Measurements from ENCODE around the gene ESPNL. TPM values are rescaled to one million over a fixed set of nuclear protein-coding genes. Genes with fewer than 3 reads are reported as not detected.
"Not testable (repeated sequence)": the region's sequence is repeated elsewhere in the genome, so short reads cannot be mapped to it uniquely, and the experiment has no call there.

ESPNL gene
- total RNA-seq, 2 donors from 2014 or later, result 0.35 TPM; not detected in 1

DNA sequence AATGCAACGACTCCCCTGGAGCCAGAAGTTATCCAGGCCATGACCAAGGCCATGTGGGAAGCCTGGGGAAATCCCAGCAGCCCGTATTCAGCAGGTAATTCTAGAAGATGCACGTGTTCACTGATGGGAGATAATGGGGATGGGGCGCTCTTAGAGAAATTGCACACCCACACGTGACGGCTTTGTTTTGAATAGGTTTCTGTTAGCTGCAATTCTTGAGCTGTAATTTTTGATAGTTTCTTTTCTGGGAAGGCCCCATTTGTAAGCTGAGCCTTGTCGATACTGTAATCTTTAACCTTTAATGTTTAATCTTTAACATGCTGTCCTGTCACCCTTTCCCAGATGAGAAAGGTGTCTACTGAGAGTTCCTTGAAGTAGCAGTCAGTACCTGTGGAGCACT lies 35.8 kb upstream of the ESPNL start:
- H3K4me3 ChIP-seq, result no peak overlapping the region
- peaks cover 3% of the 10 kb centered on the region for H3K36me3 ChIP-seq
- H3K27ac ChIP-seq, result no peak overlapping the region
- peaks cover 6 to 19% of the 10 kb centered on the region in 2 donors for H3K4me1 ChIP-seq (ENCODE audit: control insufficient read depth in 1 of 2, low read depth in 2 of 2)
- TF ChIP-seq CTCF (IDR thresholded peaks at IDR 0.05), result no peak
- H3K9me3 ChIP-seq, result no peaks in the 10 kb centered on the region
- ATAC-seq (ENCODE audit: insufficient number of reproducible peaks, low FRiP score, low read depth), result no peak
- no peak for DNase-seq (ENCODE audit: low spot score)
- no peaks in the 10 kb centered on the region for H3K27me3 ChIP-seq (replicated peaks; ENCODE audit: insufficient read depth)

DNA sequence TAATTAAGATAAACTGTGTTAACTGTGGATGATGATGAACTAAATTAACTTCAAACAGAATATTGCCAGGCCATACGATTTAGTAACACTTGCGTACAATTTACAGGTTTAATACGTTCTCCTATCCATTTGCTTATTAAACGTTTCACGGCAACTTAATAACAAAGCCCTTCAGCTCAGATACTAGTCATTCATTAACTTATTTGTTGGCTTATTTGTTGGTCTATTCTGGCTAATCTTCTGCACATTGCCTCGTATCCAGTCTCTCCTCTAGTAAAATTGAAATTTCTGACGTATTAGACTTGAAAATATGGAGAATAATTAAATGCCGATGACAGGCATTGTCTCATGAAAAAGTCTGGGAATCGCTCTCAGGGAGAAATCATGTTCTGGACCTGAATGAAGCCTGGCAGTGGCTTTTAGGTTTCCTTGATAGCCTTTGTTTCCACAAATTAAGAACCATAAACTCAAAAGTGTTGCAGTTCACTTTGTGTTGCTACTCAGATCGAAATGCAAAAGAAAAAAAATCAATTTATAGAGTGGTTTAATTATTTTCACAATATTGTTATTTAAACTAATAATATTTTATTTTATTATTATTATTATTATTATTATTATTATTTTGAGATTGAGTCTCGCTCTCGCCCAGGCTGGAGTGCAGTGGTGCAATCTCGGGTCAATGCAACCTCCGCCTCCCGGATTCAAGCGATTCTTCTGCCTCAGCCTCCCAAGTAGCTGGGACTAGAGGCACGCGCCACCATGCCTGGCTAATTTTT lies 34.9 kb upstream of the ESPNL start:
- no peak for DNase-seq (ENCODE audit: low spot score)
- Histone ChIP-seq H3K27me3 (replicated peaks; ENCODE audit: insufficient read depth) (no peaks in the 10 kb centered on the region), H3K4me1 (ENCODE audit: control insufficient read depth in 1 of 2, low read depth in 2 of 2) (peaks cover 6 to 10% of the 10 kb centered on the region in 2 donors), H3K9me3 (no peaks in the 10 kb centered on the region), H3K4me3 (no peak overlapping the region), H3K36me3 (peaks cover 7% of the 10 kb centered on the region), H3K27ac (no peak overlapping the region)
- ATAC-seq (ENCODE audit: insufficient number of reproducible peaks, low FRiP score, low read depth), result no peak
- TF ChIP-seq CTCF (IDR thresholded peaks at IDR 0.05), result no peak

DNA sequence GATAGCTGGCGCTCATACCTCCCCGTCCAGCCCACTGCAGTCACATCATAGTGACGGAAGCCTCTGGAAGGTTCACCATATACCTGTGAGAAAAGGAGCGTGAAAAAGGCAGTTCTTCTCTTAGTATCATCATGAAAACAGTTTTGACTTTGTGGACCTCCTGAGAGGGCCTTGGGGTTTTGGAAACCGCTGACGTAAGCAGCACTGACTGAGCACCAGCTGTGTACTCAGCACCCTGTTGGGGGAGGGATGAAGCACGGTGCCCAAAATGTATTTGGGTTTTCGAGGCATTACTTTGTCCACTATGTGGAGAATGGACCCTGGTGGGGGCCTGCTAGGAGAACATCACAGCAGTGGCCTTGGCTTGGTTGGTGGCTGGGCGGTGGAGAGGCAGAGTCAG lies 33.9 kb upstream of the ESPNL start:
- H3K27ac ChIP-seq, result no peak overlapping the region
- no peak for TF ChIP-seq CTCF (IDR thresholded peaks at IDR 0.05)
- no peak overlapping the region for H3K4me3 ChIP-seq
- no peaks in the 10 kb centered on the region for H3K9me3 ChIP-seq
- no peaks in the 10 kb centered on the region for H3K27me3 ChIP-seq (replicated peaks; ENCODE audit: insufficient read depth)
- H3K36me3 ChIP-seq, result peaks cover 7% of the 10 kb centered on the region
- DNase-seq (ENCODE audit: low spot score) (no peak), ATAC-seq (ENCODE audit: insufficient number of reproducible peaks, low FRiP score, low read depth) (no peak)
- H3K4me1 ChIP-seq (ENCODE audit: control insufficient read depth in 1 of 2, low read depth in 2 of 2), result peaks cover 6 to 10% of the 10 kb centered on the region in 2 donors

DNA sequence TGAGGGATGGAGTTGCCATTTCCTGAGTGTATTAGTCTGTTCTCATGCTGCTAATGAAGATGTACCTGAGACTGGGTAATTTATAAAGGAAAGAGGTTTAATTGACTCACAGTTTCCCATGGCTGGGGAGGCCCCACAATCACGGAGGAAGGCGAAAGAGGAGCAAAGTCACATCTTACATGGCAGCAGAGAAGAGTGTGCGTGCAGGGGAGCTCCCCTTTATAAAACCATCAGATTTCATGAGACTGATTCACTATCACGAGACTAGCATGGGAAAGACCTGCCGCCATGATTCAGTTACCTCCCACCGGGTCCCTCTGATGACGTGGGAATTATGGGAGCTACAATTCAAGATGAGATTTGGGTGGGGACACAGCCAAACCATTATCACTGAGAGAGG lies 33.4 kb upstream of the ESPNL start:
- not testable (repeated sequence) for H3K9me3 ChIP-seq; H3K27ac ChIP-seq; H3K4me3 ChIP-seq; ATAC-seq (ENCODE audit: insufficient number of reproducible peaks, low FRiP score, low read depth); H3K27me3 ChIP-seq (replicated peaks; ENCODE audit: insufficient read depth); DNase-seq (ENCODE audit: low spot score); H3K4me1 ChIP-seq (ENCODE audit: control insufficient read depth in 1 of 2, low read depth in 2 of 2); H3K36me3 ChIP-seq

DNA sequence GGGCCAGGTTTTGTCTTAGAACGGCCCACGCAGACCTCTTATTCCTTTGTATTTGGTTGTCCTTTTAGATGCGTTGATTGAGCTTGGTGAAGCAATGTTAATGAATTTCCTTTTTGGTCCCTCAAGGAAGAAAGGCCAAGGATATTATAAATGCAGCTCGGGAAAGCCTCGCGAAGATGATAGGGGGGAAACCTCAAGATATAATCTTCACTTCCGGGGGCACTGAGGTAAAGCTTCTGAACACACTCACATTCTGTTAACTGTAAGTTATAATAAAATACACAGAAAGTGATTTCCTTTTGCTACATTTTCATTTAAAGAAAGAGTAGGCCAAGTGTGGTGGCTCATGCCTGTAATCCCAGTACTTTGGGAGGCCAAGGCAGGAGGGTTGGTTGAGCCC lies 32.2 kb upstream of the ESPNL start:
- Histone ChIP-seq H3K27ac (no peak overlapping the region), H3K4me1 (ENCODE audit: control insufficient read depth in 1 of 2, low read depth in 2 of 2) (no peaks in the 10 kb centered on the region), H3K36me3 (peaks cover 7% of the 10 kb centered on the region), H3K4me3 (no peak overlapping the region), H3K9me3 (no peaks in the 10 kb centered on the region), H3K27me3 (replicated peaks; ENCODE audit: insufficient read depth) (no peaks in the 10 kb centered on the region)
- no peak for ATAC-seq (ENCODE audit: insufficient number of reproducible peaks, low FRiP score, low read depth)
- no peak for DNase-seq (ENCODE audit: low spot score)
- no peak for TF ChIP-seq CTCF (IDR thresholded peaks at IDR 0.05)
